DMS114 treated with DMSO at 0.1 percent for 48 hours (cell line): ENCODE measurements around the gene KDM4B.

Source experiments
- DNase-seq: peaks from one replicate; lab custom pipeline; 2025; ENCODE audit not compliant: unreplicated experiment; lab: John Stamatoyannopoulos, UW

Gene KDM4B

GRCh38 chr19:5012688-5013457, 44.0 kb downstream of the KDM4B start:
- DNase-seq: no peak

DNA sequence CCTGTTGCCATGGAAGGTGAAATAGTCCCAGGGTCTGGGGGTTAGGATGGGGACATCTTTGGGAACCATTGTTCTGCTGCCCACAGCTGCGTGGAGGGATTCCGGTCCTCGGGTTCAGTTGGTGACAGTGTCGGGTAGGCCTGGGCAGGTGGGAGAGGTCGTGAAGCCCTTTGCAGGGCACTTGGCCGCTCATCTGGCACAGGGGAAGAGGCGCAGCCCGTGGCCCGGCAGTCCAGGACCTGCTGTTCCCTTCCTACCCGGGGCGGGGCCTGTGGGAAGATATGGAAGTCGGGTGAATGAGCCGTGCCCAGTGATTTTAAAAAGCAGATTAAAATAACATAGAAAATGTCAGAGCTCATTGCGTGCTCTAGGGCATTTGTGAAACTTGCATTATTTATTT, 44.8 kb downstream of the KDM4B start:
- no peak for DNase-seq

- DNase-seq: no peak
These were observed 46.0 kb downstream of the KDM4B start for GRCh38 chr19:5014941-5015340.

- no peak for DNase-seq
These were observed 47.4 kb downstream of the KDM4B start for GRCh38 chr19:5016268-5016667.

DNA sequence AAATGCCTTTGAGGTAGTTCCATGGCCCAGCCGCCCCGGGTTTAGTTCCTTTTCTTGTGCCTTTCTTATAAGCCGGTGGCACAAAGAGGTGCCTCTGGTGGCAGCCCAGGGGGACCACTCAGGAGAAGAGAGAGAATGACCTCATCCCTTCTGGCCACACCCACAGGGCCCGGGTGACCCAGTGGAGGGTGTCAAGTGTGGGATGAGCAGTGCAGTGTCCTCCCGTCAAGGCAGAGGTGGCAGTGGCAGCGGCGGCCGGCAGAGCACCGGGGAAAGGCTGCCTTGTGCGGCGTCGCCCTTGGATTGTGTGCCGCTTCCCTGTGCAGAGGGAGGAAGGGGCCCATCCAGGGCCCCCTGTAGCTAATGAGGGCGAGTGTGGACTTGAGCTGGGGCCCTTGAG, 47.9 kb downstream of the KDM4B start:
- DNase-seq: no peak

DNA sequence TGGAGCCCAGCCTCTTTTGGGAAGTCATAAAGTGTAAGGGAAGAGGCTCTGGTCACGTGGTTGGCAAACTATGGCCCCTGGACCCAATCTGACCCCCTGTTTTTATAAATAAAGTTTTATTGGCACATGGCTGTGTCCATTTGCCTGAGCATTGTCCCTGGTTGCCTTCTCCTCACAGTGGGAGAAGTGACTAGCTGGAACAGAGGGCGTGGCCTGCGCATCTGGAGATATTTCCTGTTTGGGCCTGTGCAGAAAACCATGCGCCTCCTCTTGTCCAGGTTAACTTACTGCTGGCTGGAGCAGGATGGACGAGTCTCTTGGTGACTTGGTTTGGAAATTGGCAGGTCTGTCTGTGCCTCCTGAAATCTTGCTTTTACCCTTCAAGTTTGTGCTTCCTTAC, 48.3 kb downstream of the KDM4B start:
- DNase-seq: no peak

- no peak for DNase-seq
These were observed 49.5 kb downstream of the KDM4B start for GRCh38 chr19:5018224-5019015.

GRCh38 chr19:5020368-5020767, 51.5 kb downstream of the KDM4B start:
- no peak for DNase-seq

- DNase-seq: no peak
These were observed 52.1 kb downstream of the KDM4B start for GRCh38 chr19:5021046-5021445.

- no peak for DNase-seq
These were observed 53.4 kb downstream of the KDM4B start for GRCh38 chr19:5022066-5022860.

DNA sequence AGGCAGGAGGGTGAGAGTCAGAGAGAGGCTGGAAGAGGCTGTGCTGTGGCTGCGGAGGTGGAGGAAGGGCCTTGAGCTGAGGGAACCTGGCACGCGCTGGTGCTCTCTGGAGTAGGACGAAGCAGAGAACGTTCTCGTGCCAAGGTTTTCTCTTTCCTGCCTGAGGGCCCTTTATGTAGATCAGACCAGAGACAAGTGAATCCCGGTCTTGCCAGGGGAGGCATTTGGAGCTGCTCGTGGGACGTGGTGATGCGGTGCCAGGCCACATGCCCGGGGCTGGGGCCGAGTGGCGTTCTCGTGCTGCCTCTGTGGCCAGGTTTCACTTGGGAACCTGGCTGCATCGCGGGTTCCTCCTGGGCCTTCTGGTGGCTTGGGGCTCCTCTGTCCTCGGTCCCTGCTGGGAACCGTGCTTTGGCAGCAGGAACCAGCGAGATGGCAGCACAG, 54.2 kb downstream of the KDM4B start:
- DNase-seq: no peak

DNA sequence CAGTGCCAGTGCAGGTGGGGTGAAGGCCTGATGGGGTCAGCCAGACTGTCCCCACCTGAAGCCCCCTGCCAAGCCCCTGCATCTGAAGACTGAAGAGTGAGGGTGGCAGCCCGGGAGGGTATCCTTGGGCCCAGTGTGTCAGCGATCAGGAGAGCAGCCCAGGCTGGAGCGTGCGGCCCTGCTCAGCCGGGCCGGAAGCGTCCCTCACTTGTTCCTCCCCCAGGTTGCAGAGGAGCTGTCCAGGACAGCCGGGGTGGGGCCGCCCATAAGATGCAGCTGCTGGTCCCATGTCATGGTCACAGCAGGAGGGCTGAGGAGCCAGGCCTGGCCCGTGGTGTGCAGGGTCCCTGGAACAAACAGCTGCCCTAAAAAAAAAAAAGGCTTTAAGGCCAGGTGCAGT, 55.4 kb downstream of the KDM4B start:
- DNase-seq: no peak

DNA sequence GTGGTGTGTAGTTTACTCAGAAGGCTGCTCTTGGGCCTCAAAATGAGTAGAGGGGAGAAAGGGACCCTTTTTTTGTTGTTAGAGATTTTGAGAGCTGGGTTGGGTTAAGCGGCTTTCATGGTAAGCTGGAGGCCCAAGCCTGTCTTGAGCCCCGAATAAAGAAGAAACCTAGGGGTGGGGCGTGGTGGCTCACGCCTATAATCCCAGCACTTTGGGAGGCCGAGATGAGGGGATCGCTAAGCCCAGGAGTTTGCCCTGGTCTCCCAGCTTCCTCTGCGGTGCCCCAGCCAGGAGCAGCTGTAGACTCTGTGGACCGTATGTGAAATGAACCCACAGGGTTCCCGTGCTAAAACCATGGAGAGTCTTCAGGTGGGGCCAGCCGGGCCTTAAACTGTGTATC, 56.1 kb downstream of the KDM4B start:
- no peak for DNase-seq

- no peak for DNase-seq
These were observed 57.9 kb downstream of the KDM4B start for GRCh38 chr19:5026706-5027273.

DNA sequence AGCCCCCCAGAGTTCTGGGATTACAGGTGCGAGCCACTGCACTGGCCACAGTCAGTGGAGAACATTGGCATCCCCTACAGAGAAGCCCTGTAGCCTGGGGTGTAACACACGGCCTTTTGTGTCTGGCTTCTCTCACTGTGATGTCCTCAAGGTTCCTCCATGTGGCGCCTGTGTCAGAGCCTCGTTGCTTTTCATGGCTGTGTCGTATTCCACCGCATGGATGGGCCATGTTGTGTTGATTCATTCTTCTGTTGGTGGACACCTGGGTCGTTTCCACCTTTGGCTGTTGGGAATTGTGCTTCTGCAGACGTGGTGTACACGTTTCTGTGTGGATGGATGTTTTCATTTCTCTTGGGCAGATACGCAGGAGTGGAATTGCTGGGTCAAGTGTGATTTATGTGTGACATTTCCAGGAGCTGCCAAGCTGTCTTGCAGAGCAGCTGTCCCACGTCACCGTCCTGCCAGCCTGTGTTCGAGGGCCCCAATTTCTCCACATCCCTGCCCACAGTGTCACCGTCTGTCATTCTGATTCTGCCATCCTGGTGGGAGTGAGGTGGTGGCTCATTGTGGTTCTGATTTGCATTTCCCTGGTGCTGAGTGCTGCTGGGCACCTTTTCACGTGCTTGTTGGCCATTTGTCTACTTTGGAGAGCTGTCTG, 59.4 kb downstream of the KDM4B start:
- DNase-seq: no peak

DNA sequence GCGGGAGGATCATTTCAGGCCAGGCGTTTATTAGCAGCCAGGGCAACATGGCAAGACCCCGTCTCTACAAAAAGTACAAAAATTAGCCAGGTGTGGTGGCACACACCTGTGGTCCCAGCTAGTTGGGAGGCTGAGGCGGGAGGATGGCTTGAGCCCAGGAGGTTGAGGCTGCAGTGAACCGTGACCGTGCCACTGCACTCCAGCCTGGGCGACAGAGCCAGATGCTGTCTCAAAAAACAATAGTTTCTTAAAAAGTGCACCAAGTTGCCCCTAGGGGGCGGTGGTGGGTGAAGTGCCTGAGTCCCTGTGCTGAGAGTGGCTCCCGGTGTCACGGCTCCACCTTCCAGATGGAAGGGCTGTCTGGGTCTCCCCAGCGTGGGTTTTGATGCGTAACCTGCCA, 60.7 kb downstream of the KDM4B start:
- peak; percentile 14 for DNase-seq

DNA sequence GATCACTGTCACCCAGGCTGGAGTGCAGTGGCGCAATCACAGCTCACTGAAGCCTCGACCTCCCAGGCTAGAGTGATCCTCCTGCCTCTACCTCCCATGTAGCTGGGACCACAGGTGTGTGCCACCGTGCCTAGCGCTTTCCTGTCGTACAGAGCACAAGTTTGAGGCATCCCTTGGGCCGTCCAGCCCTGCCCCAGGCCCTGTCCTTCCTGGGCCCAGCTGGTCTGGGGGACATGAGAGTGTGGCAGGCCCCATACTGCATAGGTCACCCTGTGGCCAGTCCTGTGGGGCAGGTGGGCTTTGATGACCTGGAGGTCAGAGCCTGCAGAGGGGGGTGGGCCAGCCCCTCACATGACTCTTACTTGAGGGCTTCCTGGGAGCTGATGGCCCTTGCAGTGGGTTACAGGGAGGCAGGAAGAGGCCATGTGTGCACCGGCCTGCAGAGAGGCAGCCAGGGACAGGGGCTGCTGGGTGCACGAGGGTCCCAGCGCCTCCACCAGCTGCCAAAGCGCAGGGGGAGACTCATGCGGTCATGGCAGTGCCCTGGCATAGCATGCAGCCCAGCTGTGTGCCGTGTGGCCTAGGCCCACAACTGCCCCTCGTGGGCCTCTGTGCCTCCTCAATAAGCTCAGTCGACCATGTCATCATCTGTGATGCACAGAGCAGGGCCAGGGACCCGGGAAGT, 61.4 kb downstream of the KDM4B start:
- DNase-seq: no peak

GRCh38 chr19:5030822-5031221, 61.9 kb downstream of the KDM4B start:
- DNase-seq: no peak

GRCh38 chr19:5031231-5032100, 62.6 kb downstream of the KDM4B start:
- peak; percentile 22 for DNase-seq
